Measurements from ENCODE around the gene AHNAK.

- no peak for TF ChIP-seq ESRRA (IDR thresholded peaks at IDR 0.05; ENCODE audit: borderline replicate concordance, low read length)
- TF ChIP-seq CTCF (IDR thresholded peaks at IDR 0.05): no peak
- no peak for TF ChIP-seq RAD21 (conservative IDR thresholded peaks at IDR 0.05 in 1 of 2, IDR thresholded peaks at IDR 0.05 in 1 of 2)
- no peak for TF ChIP-seq KDM1A (IDR thresholded peaks at IDR 0.05; ENCODE audit: low read depth)
- no peak for TF ChIP-seq BHLHE40 (IDR thresholded peaks at IDR 0.05; ENCODE audit: low read depth, low read length)
- TF ChIP-seq RCOR1 (IDR thresholded peaks at IDR 0.05; ENCODE audit: low read depth, low read length): no peak
- TF ChIP-seq NFE2L2 (conservative IDR thresholded peaks at IDR 0.05; ENCODE audit: low read length): no peak
- no peak; the same call in 1 of the 2 replicates for TF ChIP-seq REST (IDR thresholded peaks at IDR 0.05)
- TF ChIP-seq FOSL2 (IDR thresholded peaks at IDR 0.05): no peak
- no peak for TF ChIP-seq FOSL2 (CRISPR knock-in tag; IDR thresholded peaks at IDR 0.05)
- no peak for TF ChIP-seq E2F6 (IDR thresholded peaks at IDR 0.05; ENCODE audit: borderline replicate concordance, low read depth)
- TF ChIP-seq HOXA7 (CRISPR knock-in tag; IDR thresholded peaks at IDR 0.05): no peak
- TF ChIP-seq POLR2A (IDR thresholded peaks at IDR 0.05; ENCODE audit: low read length): no peak
- TF ChIP-seq TP53 (CRISPR knock-in tag; IDR thresholded peaks at IDR 0.05): no peak
Observed at GRCh38 chr11:62574363-62575071, 27.9 kb upstream of the AHNAK start.

Data from A549 (cell line).